Activated T-cell treated with anti-CD3 and anti-CD28 coated beads, Interleukin-2, amount 50 U/mL, for 72 hours (primary cell): Measurements from ENCODE around the gene DPCD. TPM values are rescaled to one million over a fixed set of nuclear protein-coding genes. Genes with fewer than 3 reads are reported as not detected.

Experiments
- ATAC-seq, 2 donors: fragments of 150-1000 bp; cut with Tn5 transposase; replicated peaks in 1 of 2; 2 replicates each; pipeline ENCODE4 v1.10.0; 2021; ENCODE audit warnings: moderate library complexity in 2 of 2, mild to moderate bottlenecking in 1 of 2
- DNase-seq, 2 donors: peaks; one replicate each; pipeline ENCODE4 v3.0.0; 2021 to 2022; ENCODE audit warnings: mixed read lengths in 1 of 2
- H3K27ac Mint-ChIP-seq: one replicate; pipeline ENCODE4 v1.8.0; 2022; ENCODE audit warnings: mild to moderate bottlenecking, moderate library complexity, mixed read lengths
- H3K27me3 Mint-ChIP-seq: one replicate; pipeline ENCODE4 v1.8.0; 2022; ENCODE audit warnings: low read depth, mixed read lengths
- H3K36me3 Mint-ChIP-seq, 2 donors: one replicate each; pipeline ENCODE4 v1.8.0; 2022; ENCODE audit warnings: mixed read lengths in 2 of 2, mild to moderate bottlenecking in 1 of 2; ENCODE audit not compliant: insufficient read depth in 2 of 2
- H3K4me1 Mint-ChIP-seq: one replicate; pipeline ENCODE4 v1.8.0; 2022; ENCODE audit warnings: low read depth, mixed read lengths
- H3K4me3 Mint-ChIP-seq, 2 donors: one replicate each; pipeline ENCODE4 v1.8.0; 2022; ENCODE audit warnings: mild to moderate bottlenecking in 2 of 2, mixed read lengths in 2 of 2, moderate library complexity in 2 of 2
- H3K9me3 Mint-ChIP-seq, 2 donors: one replicate each; pipeline ENCODE4 v1.8.0; 2022; ENCODE audit warnings: mixed read lengths in 2 of 2
- total RNA-seq, 2 donors: library from RNA; stranded (reverse); gene quantifications; one replicate each; pipeline ENCODE4 v1.2.3, GENCODE V29; 2022

The DPCD gene
- total RNA-seq: 1 to 10 TPM; 4.5 to 4.7 TPM

- peaks cover 24% of the 10 kb centered on the region for H3K4me1 Mint-ChIP-seq
- peaks cover 3 to 4% of the 10 kb centered on the region in 2 donors for H3K36me3 Mint-ChIP-seq
- H3K27ac Mint-ChIP-seq: peak within 1 kb of the TSS; percentile 92
- DNase-seq (peak; percentile 94 to 96), ATAC-seq (peak; percentile 98)
- H3K9me3 Mint-ChIP-seq: no peaks in the 10 kb centered on the region
- H3K27me3 Mint-ChIP-seq: no peaks in the 10 kb centered on the region
- H3K4me3 Mint-ChIP-seq: peak within 1 kb of the TSS; percentile 95 to 96
These were observed at the start of gene DPCD, which contains the start of gene POLL for GRCh38 chr10:101587725-101588653. Gene DPCD, plus strand, starts transcription at chr10:101588321. Its CDS starts 16 bp downstream, at chr10:101588337. Gene POLL, minus strand, starts transcription at chr10:101588257. Its CDS starts 897 bp downstream, at chr10:101587360.

- H3K36me3 Mint-ChIP-seq: peaks cover 0 to 1% of the 10 kb centered on the region in 2 donors
- H3K9me3 Mint-ChIP-seq: no peaks in the 10 kb centered on the region
- no peaks in the 10 kb centered on the region for H3K27me3 Mint-ChIP-seq
- no peak overlapping the region for H3K27ac Mint-ChIP-seq
- ATAC-seq (no peak), DNase-seq (no peak)
- H3K4me1 Mint-ChIP-seq: no peaks in the 10 kb centered on the region
- H3K4me3 Mint-ChIP-seq: no peak overlapping the region
These were observed 49.7 kb upstream of the DPCD start for GRCh38 chr10:101538446-101538845.

- peaks cover 5% of the 10 kb centered on the region for H3K4me1 Mint-ChIP-seq
- ATAC-seq (no peak), DNase-seq (no peak)
- H3K27ac Mint-ChIP-seq: no peak overlapping the region
- no peaks in the 10 kb centered on the region for H3K9me3 Mint-ChIP-seq
- peaks cover 0 to 3% of the 10 kb centered on the region in 2 donors for H3K36me3 Mint-ChIP-seq
- no peaks in the 10 kb centered on the region for H3K27me3 Mint-ChIP-seq
- no peak overlapping the region for H3K4me3 Mint-ChIP-seq
These were observed 42.2 kb upstream of the DPCD start for GRCh38 chr10:101545898-101546297.

GRCh38 chr10:101550965-101551364 lies 37.2 kb upstream of the DPCD start:
- DNase-seq: no peak
- no peaks in the 10 kb centered on the region for H3K9me3 Mint-ChIP-seq
- no peaks in the 10 kb centered on the region for H3K27me3 Mint-ChIP-seq
- H3K36me3 Mint-ChIP-seq: peaks cover 2 to 5% of the 10 kb centered on the region in 2 donors
- H3K4me3 Mint-ChIP-seq: no peak overlapping the region
- peak overlapping the region; percentile 25 for H3K27ac Mint-ChIP-seq
- peak; percentile 89 to 91 for ATAC-seq
- peaks cover 14% of the 10 kb centered on the region for H3K4me1 Mint-ChIP-seq

GRCh38 chr10:101552442-101552841 lies 35.7 kb upstream of the DPCD start:
- Mint-ChIP-seq H3K4me1 (peaks cover 14% of the 10 kb centered on the region), H3K4me3 (no peak overlapping the region), H3K27me3 (no peaks in the 10 kb centered on the region), H3K9me3 (no peaks in the 10 kb centered on the region), H3K36me3 (peaks cover 2 to 5% of the 10 kb centered on the region in 2 donors), H3K27ac (no peak overlapping the region)
- no peak for ATAC-seq
- DNase-seq: no peak

GRCh38 chr10:101557541-101557940 lies 30.6 kb upstream of the DPCD start:
- Mint-ChIP-seq H3K9me3 (no peaks in the 10 kb centered on the region), H3K36me3 (peaks cover 0 to under 1% of the 10 kb centered on the region in 2 donors), H3K27me3 (no peaks in the 10 kb centered on the region), H3K4me1 (peaks cover 18% of the 10 kb centered on the region), H3K27ac (no peak overlapping the region), H3K4me3 (no peak overlapping the region)
- DNase-seq (no peak), ATAC-seq (no peak)

- ATAC-seq (peak in 1 of 2 donors; percentile 36), DNase-seq (no peak)
- Mint-ChIP-seq H3K4me3 (no peak overlapping the region), H3K36me3 (no peaks in the 10 kb centered on the region), H3K27ac (peak overlapping the region; percentile 22), H3K4me1 (peaks cover 18% of the 10 kb centered on the region), H3K9me3 (no peaks in the 10 kb centered on the region), H3K27me3 (no peaks in the 10 kb centered on the region)
These were observed 29.9 kb upstream of the DPCD start for GRCh38 chr10:101558204-101558603.

- H3K4me1 Mint-ChIP-seq: peaks cover 18% of the 10 kb centered on the region
- ATAC-seq (no peak), DNase-seq (no peak)
- H3K9me3 Mint-ChIP-seq: no peaks in the 10 kb centered on the region
- no peak overlapping the region for H3K27ac Mint-ChIP-seq
- H3K36me3 Mint-ChIP-seq: no peaks in the 10 kb centered on the region
- H3K27me3 Mint-ChIP-seq: peaks cover 4% of the 10 kb centered on the region
- no peak overlapping the region for H3K4me3 Mint-ChIP-seq
These were observed 29.2 kb upstream of the DPCD start for GRCh38 chr10:101558671-101559595.

GRCh38 chr10:101559596-101560297 lies 28.4 kb upstream of the DPCD start:
- no peaks in the 10 kb centered on the region for H3K36me3 Mint-ChIP-seq
- peaks cover 8% of the 10 kb centered on the region for H3K27me3 Mint-ChIP-seq
- ATAC-seq (no peak), DNase-seq (no peak)
- H3K4me3 Mint-ChIP-seq: no peak overlapping the region
- H3K9me3 Mint-ChIP-seq: no peaks in the 10 kb centered on the region
- peaks cover 18% of the 10 kb centered on the region for H3K4me1 Mint-ChIP-seq
- no peak overlapping the region for H3K27ac Mint-ChIP-seq

GRCh38 chr10:101560298-101561067 lies 27.6 kb upstream of the DPCD start:
- Mint-ChIP-seq H3K27me3 (peaks cover 16% of the 10 kb centered on the region), H3K27ac (no peak overlapping the region), H3K9me3 (no peaks in the 10 kb centered on the region), H3K36me3 (no peaks in the 10 kb centered on the region), H3K4me1 (peaks cover 18% of the 10 kb centered on the region), H3K4me3 (no peak overlapping the region)
- ATAC-seq: no peak
- DNase-seq: no peak

GRCh38 chr10:101561068-101561915 lies 26.8 kb upstream of the DPCD start:
- Mint-ChIP-seq H3K27me3 (peaks cover 24% of the 10 kb centered on the region), H3K4me3 (no peak overlapping the region), H3K36me3 (no peaks in the 10 kb centered on the region), H3K9me3 (no peaks in the 10 kb centered on the region), H3K4me1 (peaks cover 21% of the 10 kb centered on the region), H3K27ac (no peak overlapping the region)
- DNase-seq: no peak
- no peak for ATAC-seq
